Heart right ventricle (tissue), 16 donors: ENCODE measurements around the gene CACTIN. TPM values are rescaled to one million over a fixed set of nuclear protein-coding genes. Genes with fewer than 3 reads are reported as not detected.

Source experiments
- ATAC-seq, 8 donors: fragments of 200-7000 bp; cut with Tn5 transposase; one replicate each; pipeline ENCODE4 v1.9.1; 2020; ENCODE audit warnings: mild to moderate bottlenecking in 8 of 8, moderate library complexity in 8 of 8, moderate number of reproducible peaks in 1 of 8
- DNase-seq, 2 donors: peaks; one replicate each; pipeline ENCODE4 v3.0.0-alpha.2; 2020
- H3K27ac ChIP-seq, 10 donors: fragments of 200-600 bp; sonication (generic) in 2 of 10; one replicate each; pipeline versions ENCODE4 v1.5.0 to v1.8.0; 2020 to 2022; ENCODE audit warnings: mild to moderate bottlenecking in 3 of 10
- H3K27me3 ChIP-seq, 7 donors: fragments of 200-600 bp; one replicate each; pipeline ENCODE4 v1.8.0; 2021 to 2022; ENCODE audit warnings: mild to moderate bottlenecking in 2 of 7
- H3K36me3 ChIP-seq, 9 donors: fragments of 200-600 bp; sonication (generic) in 1 of 9; one replicate each; pipeline versions ENCODE4 v1.5.0 to v1.8.0; 2020 to 2022; ENCODE audit warnings: mild to moderate bottlenecking in 2 of 9
- H3K4me1 ChIP-seq, 9 donors: fragments of 200-600 bp; sonication (generic) in 1 of 9; one replicate each; pipeline versions ENCODE4 v1.5.0 to v1.8.0; 2020 to 2022; ENCODE audit warnings: mild to moderate bottlenecking in 4 of 9
- H3K4me3 ChIP-seq, 10 donors: fragments of 200-600 bp; sonication (generic) in 2 of 10; one replicate each; pipeline versions ENCODE4 v1.5.0 to v1.8.0; 2020 to 2022; ENCODE audit warnings: mild to moderate bottlenecking in 7 of 10, moderate library complexity in 2 of 10
- H3K9me3 ChIP-seq, 11 donors: fragments of 200-600 bp in 10 of 11; sonication (generic) in 2 of 11; one replicate each; pipeline versions ENCODE4 v1.5.0 to v1.8.0; 2013 to 2022; ENCODE audit warnings: mild to moderate bottlenecking in 2 of 11, control low read depth in 1 of 11, moderate library complexity in 1 of 11
- CTCF ChIP-seq, 9 donors: fragments of 200-600 bp; sonication (generic) in 2 of 9; IDR thresholded peaks; one replicate each; pipeline versions ENCODE4 v1.5.0 to v1.8.0; 2021 to 2022; ENCODE audit warnings: antibody characterized with exemption in 9 of 9, mild to moderate bottlenecking in 5 of 9, moderate library complexity in 1 of 9
- whole genome bisulfite sequencing, 2 donors: extraction: QIAGEN DNeasy Blood & Tissue Kit; methylation state at CpG; one replicate each; pipeline ENCODE4 v1.1.7; 2013; ENCODE audit warnings: inconsistent platforms in 1 of 2; 5-methylcytosine and 5-hydroxymethylcytosine counted together
- intact Hi-C, 10 donors: fragments of 100-400 bp; cut with DNase I; formaldehyde crosslinking; loops; one replicate each; pipeline versions ENCODE4 v1.11.1 to v1.14.2; 2022
- polyA plus RNA-seq, 2 donors: library from polyadenylated mRNA; stranded (reverse); fragments of 200-250 nt; gene quantifications; one replicate each; pipeline ENCODE4 v1.2.3, GENCODE V29; 2013
- total RNA-seq, 10 donors: library from RNA; stranded (reverse); fragmentation: NEBNext Ultra II Directional in 3 of 10; extraction: Animal tissue kit (Norgen Biotek cat#: 25700) in 3 of 10; gene quantifications; one replicate each; pipeline versions ENCODE4 v1.2.1 to v1.2.4, GENCODE V29; 2021 to 2023
- donor health status: Arrhythmogenic right ventricular cardiomyopathy.
- donor health status: ischemic (EF 13 %, LVEDD 7.1; RV severe dilation, severe dysfunction).
- donor health status: healthy with polysubstance abuse.
- donor health status: DM: no; HTN: yes; CAD: no.
- donor health status: DM: no; HTN: no; CAD: no.
- donor health status: ischemic (EF 25% LVEDD 6.9; RV normal size, moderate dysfunction).
- donor health status: ischemic (EF 25% LVEDD 5.7; RV mildly dilated, moderate dysfunction).
- donor health status: healthy.
- donor health status: DM: yes; HTN: yes; CAD: no.
- donor health status: Ischemic cardiomyopathy.
- donor health status: ischemic (EF 35%, LVEDD 5.7; RV mildly dilated, moderate dysfunction).
- donor health status: nonischemic (EF 11% LVEDD 7.7; RV severe dilation, severe dysfunction).
- donor health status: DM: yes; HTN: yes; CAD: no.
- donor health status: PGD.
- donor health status: ischemic (EF 29% LVEDD 5.4; RV normal size, mild dysfunction).
- donor health status: nonischemic (EF 23%, LVEDD 6.1; RV moderate dilation, normal function).

CACTIN gene
- total and polyA plus RNA-seq, 12 donors: 9.7 to 17.6 (median 12.7) TPM

GRCh38 chr19:3580156-3580934, 46.2 kb downstream of the CACTIN start:
- peak in 1 of 8 donors; percentile 34 for ATAC-seq
- no peak overlapping the region for H3K4me3 ChIP-seq
- intact Hi-C loops: loop anchor here in 1 of 10 donors (5.0 kb wide), 1 partner anchor 37 kb away; no protein-coding TSS in a partner anchor
- DNase-seq: no peak
- peaks cover 0 to 6% (median 0%) of the 10 kb centered on the region in 9 donors for H3K36me3 ChIP-seq
- peaks cover 4 to 17% (median 13%) of the 10 kb centered on the region in 7 donors for H3K27me3 ChIP-seq
- 56 to 59% methylated on average over 11 of the region's 11 CpGs for WGBS, 2 donors
- no peak for TF ChIP-seq CTCF (IDR thresholded peaks at IDR 0.05)
- H3K4me1 ChIP-seq: peaks cover 4 to 21% (median 11%) of the 10 kb centered on the region in 9 donors
- peak overlapping the region in 2 of 10 donors; percentile 2 to 6 for H3K27ac ChIP-seq
- H3K9me3 ChIP-seq: no peaks in the 10 kb centered on the region

- H3K27ac ChIP-seq: no peak overlapping the region
- WGBS, 2 donors: 87 to 91% methylated on average over 15 to 17 of the region's 17 CpGs
- H3K36me3 ChIP-seq: peaks cover 0 to 13% (median 0%) of the 10 kb centered on the region in 9 donors
- ATAC-seq (no peak), DNase-seq (no peak)
- TF ChIP-seq CTCF (IDR thresholded peaks at IDR 0.05): no peak
- intact Hi-C loops: loop anchor here in 3 of 10 donors (5.0 to 10.0 kb wide), 2 partner anchors 34 to 46 kb away; partner anchors contain the start of gene CACTIN (in 1 of the 3)
- peaks cover 9 to 30% (median 18%) of the 10 kb centered on the region in 9 donors for H3K4me1 ChIP-seq
- H3K9me3 ChIP-seq: no peaks in the 10 kb centered on the region
- H3K4me3 ChIP-seq: no peak overlapping the region
- H3K27me3 ChIP-seq: no peaks in the 10 kb centered on the region
These were observed 48.2 kb downstream of the CACTIN start for GRCh38 chr19:3578390-3578789.

GRCh38 chr19:3577723-3578344, 48.8 kb downstream of the CACTIN start:
- TF ChIP-seq CTCF (IDR thresholded peaks at IDR 0.05): no peak
- Histone ChIP-seq H3K4me3 (no peak overlapping the region), H3K9me3 (no peaks in the 10 kb centered on the region), H3K36me3 (peaks cover 0 to 13% (median 0%) of the 10 kb centered on the region in 9 donors), H3K27ac (no peak overlapping the region), H3K27me3 (no peaks in the 10 kb centered on the region), H3K4me1 (peaks cover 10 to 34% (median 21%) of the 10 kb centered on the region in 9 donors)
- ATAC-seq: no peak
- WGBS, 2 donors: 85 to 89% methylated on average over 60 of the region's 60 CpGs
- DNase-seq: no peak
- intact Hi-C loops: loop anchor here in 3 of 10 donors (5.0 to 10.0 kb wide), 2 partner anchors 34 to 47 kb away; partner anchors contain the start of gene CACTIN (in 1 of the 3)
